GM18519 (cell line): ENCODE results near the gene PLEKHG4B.
"Not testable (repeated sequence)": the region's sequence is repeated elsewhere in the genome, so short reads cannot be mapped to it uniquely, and the experiment has no call there.

ENCODE experiments used
- ATAC-seq: cut with Tn5 transposase; IDR thresholded peaks from one replicate; pipeline ENCODE4 v1.9.1; 2021; ENCODE audit warnings: mild to moderate bottlenecking, moderate library complexity; ENCODE audit not compliant: unreplicated experiment, low FRiP score

Gene PLEKHG4B

GRCh38 chr5:196350-196749 lies 104.4 kb downstream of the PLEKHG4B start:
- no peak for ATAC-seq

- ATAC-seq = not testable (repeated sequence)
These were observed 105.1 kb downstream of the PLEKHG4B start for GRCh38 chr5:197031-197430.

GRCh38 chr5:197892-198489 lies 106.0 kb downstream of the PLEKHG4B start:
- no peak for ATAC-seq

GRCh38 chr5:198516-199196 lies 106.7 kb downstream of the PLEKHG4B start:
- no peak for ATAC-seq

GRCh38 chr5:199197-199949 lies 107.4 kb downstream of the PLEKHG4B start:
- no peak for ATAC-seq

GRCh38 chr5:199950-200645 lies 108.1 kb downstream of the PLEKHG4B start:
- no peak for ATAC-seq

- no peak for ATAC-seq
These were observed 109.0 kb downstream of the PLEKHG4B start for GRCh38 chr5:200985-201384.

- ATAC-seq = no peak
These were observed 109.7 kb downstream of the PLEKHG4B start for GRCh38 chr5:201672-202071.

GRCh38 chr5:203246-203930 lies 111.4 kb downstream of the PLEKHG4B start:
- no peak for ATAC-seq

- no peak for ATAC-seq
These were observed 112.0 kb downstream of the PLEKHG4B start for GRCh38 chr5:204001-204400.

GRCh38 chr5:204462-204861 lies 112.5 kb downstream of the PLEKHG4B start:
- ATAC-seq = no peak

- no peak for ATAC-seq
These were observed 113.2 kb downstream of the PLEKHG4B start for GRCh38 chr5:204966-205670.

- ATAC-seq = no peak
These were observed 114.4 kb downstream of the PLEKHG4B start for GRCh38 chr5:206406-206805.

GRCh38 chr5:206927-207536 lies 115.1 kb downstream of the PLEKHG4B start:
- ATAC-seq = no peak

GRCh38 chr5:207599-207998 lies 115.6 kb downstream of the PLEKHG4B start:
- no peak for ATAC-seq

- no peak for ATAC-seq
These were observed 116.6 kb downstream of the PLEKHG4B start for GRCh38 chr5:208449-209114.

- ATAC-seq = no peak
These were observed 121.9 kb downstream of the PLEKHG4B start for GRCh38 chr5:213803-214395.

- not testable (repeated sequence) for ATAC-seq
These were observed 123.3 kb downstream of the PLEKHG4B start for GRCh38 chr5:215256-215655.

GRCh38 chr5:216076-216475 lies 124.1 kb downstream of the PLEKHG4B start:
- not testable (repeated sequence) for ATAC-seq
